ENCODE results near the gene IL1RAPL2.

DNA sequence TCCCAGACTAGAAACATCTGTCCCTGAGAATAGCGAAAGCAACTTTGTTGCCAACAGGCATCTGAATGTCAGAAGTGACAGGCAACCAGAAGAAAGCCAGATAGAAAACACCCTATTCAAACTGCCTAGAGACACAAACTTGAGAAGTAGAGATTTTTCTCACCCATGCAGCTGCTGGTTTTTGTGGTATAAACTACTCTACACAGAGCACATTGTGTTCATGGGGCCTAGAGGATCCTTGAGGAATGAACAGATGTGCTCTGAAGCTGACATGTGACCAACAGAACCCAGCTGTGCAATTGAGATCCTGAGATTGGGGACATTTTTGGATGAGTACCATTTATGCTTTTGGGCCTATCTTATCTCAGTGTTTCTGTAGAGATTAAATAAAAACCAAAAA is 1192.8 kb downstream of the IL1RAPL2 start:
- TF ChIP-seq, protein P1, sequence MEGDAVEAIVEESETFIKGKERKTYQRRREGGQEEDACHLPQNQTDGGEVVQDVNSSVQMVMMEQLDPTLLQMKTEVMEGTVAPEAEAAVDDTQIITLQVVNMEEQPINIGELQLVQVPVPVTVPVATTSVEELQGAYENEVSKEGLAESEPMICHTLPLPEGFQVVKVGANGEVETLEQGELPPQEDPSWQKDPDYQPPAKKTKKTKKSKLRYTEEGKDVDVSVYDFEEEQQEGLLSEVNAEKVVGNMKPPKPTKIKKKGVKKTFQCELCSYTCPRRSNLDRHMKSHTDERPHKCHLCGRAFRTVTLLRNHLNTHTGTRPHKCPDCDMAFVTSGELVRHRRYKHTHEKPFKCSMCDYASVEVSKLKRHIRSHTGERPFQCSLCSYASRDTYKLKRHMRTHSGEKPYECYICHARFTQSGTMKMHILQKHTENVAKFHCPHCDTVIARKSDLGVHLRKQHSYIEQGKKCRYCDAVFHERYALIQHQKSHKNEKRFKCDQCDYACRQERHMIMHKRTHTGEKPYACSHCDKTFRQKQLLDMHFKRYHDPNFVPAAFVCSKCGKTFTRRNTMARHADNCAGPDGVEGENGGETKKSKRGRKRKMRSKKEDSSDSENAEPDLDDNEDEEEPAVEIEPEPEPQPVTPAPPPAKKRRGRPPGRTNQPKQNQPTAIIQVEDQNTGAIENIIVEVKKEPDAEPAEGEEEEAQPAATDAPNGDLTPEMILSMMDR (IDR thresholded peaks at IDR 0.05; ENCODE audit: low read depth, low read length): no peak
- TF ChIP-seq EZH2phosphoT487 (IDR thresholded peaks at IDR 0.05; ENCODE audit: low read depth): no peak

All from OCI-LY3 (cell line).